CD4-positive, alpha-beta T cell treated with Interleukin-17A for 1 hour (primary cell): ENCODE measurements around the gene CARMIL3.
"Not testable (repeated sequence)": the region's sequence is repeated elsewhere in the genome, so short reads cannot be mapped to it uniquely, and the experiment has no call there.

Experiments used
- DNase-seq: peaks from one replicate; pipeline ENCODE4 v3.0.0-alpha.2; 2020

Gene CARMIL3

DNA sequence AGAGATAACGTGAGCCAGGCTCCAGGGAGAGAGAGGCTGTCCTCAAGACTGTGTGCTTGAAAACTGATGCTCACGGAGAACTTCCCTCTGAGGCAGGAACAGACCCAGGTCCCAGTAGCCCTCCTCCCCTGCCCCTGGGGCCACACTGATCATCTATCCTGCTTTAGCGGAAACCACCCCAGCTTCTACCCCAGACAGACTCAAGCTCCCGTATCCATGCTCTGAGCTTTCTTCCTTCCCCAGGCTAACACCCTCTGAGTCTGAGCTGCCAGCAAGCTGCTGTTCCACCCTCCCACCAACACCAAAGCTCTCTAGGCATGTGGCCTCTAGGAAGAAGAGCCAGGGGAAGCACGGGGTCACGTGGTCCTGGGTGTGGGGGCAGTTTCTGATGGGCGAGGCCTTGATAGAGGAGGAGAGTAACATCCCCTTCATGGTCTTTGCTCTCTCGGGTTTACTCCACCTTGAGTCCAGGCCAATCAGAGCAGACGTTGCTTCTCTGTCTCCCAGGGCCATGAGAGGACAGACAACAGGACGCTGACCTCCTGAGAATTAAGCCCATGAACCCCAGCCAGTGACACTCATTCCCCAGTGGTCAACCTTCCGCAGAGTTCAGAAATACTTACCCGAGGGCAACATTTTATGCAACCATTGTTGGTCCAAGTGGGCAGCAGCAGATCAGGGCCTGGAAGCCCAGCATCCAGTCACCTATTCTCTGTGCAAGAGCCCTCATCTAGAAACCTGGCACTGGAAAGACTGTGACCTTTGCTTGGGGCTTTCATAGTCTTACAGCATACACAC lies 43.7 kb downstream of the CARMIL3 start:
- DNase-seq = peak; percentile 41

DNA sequence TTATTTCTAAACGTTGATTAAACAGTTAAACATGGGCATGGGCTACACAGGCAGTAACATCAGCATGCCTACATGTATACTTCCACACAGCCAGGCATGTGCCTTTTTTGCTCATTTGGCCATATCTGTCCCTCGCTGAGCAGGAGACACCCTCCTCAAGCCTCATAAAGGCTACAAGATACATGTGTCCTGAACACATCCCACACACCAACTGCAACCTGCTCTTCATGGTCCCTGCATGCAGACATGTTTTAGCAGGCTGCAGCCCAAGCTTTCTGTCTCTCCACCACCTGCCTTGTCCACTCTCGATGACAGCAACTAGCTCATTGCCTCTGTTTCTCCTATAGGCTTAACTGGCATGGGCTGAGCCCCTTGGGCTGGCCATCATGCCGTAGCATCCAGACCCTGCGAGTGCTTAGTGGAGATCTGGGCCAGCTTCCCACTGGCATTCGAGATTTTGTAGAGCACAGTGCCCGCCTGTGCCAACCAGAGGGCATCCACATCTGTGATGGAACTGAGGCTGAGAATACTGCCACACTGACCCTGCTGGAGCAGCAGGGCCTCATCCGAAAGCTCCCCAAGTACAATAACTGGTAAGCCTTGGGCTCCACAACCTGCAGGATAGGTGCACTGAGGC lies 44.9 kb downstream of the CARMIL3 start:
- no peak for DNase-seq

DNA sequence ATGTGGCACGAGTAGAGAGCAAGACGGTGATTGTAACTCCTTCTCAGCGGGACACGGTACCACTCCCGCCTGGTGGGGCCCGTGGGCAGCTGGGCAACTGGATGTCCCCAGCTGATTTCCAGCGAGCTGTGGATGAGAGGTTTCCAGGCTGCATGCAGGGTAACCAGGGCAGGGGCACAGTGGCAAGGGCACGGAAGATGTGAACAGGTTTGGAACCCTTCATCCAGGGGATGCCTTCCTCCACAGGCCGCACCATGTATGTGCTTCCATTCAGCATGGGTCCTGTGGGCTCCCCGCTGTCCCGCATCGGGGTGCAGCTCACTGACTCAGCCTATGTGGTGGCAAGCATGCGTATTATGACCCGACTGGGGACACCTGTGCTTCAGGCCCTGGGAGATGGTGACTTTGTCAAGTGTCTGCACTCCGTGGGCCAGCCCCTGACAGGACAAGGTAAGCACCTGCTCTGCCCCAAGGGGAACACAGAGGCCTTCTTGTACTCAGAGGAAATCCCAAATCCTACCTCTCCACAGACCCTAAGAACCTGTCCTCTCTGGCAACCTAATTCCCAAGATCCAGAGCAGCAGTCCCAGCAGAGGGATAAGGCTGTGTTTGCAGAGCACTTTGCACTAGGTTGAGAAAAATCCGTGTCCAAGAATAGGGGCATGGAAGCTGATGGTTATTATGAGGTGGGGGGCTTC lies 46.6 kb downstream of the CARMIL3 start:
- no peak for DNase-seq

GRCh38 chr14:24098927-24099813 lies 47.4 kb downstream of the CARMIL3 start:
- no peak for DNase-seq

GRCh38 chr14:24100197-24100981 lies 48.6 kb downstream of the CARMIL3 start:
- DNase-seq = no peak

DNA sequence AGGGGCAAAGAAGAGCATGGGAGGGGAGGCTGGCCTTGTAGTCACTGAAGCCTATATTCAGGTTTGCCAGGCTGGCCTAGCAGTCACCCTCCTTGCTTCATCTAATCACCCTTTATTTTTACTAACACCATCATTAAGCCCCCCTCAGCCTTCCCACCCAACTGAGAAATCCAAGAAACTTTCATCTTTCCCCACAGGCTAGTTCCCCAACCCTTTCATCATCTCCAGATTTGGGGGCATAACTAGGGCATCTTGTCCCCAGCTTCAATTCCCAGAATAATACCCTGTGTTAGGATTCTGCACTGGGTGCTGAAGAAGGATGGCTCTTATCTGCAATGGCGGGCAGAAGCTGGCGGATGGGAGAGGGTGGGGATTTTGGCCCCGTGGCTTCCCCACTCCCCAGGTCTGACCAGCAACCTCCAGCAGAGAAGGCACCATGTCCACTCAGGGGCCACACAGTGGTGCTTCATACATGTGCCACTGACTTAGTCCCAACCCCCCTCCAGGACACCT lies 49.2 kb downstream of the CARMIL3 start:
- no peak for DNase-seq

- no peak for DNase-seq
Measured at GRCh38 chr14:24102357-24103048, 50.7 kb downstream of the CARMIL3 start.

- no peak for DNase-seq
Measured at GRCh38 chr14:24103451-24103850, 51.6 kb downstream of the CARMIL3 start.

GRCh38 chr14:24105609-24106239 lies 53.9 kb downstream of the CARMIL3 start:
- DNase-seq = not testable (repeated sequence)

- DNase-seq = no peak
Measured at GRCh38 chr14:24106672-24107271, 55.0 kb downstream of the CARMIL3 start.

GRCh38 chr14:24108336-24108874 lies 56.6 kb downstream of the CARMIL3 start:
- no peak for DNase-seq

DNA sequence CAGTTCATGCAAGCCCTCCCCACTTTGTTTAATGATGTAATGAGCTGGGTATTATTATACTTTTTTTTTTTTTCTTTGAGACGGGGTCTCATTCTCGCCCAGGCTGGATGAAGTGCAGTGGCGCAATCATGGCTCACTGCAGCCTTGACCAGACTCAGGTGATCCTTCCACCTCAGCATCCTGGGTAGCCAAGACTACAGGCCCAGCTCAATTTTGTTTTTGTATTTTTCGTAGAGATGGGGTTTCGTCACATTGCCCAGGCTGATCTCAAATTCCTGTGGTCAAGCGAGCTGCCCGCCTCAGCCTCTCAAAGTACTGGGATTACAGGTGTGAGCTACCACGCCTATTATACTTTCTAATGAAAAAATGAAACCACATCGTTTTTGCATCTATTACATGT lies 58.3 kb downstream of the CARMIL3 start:
- DNase-seq = no peak

DNA sequence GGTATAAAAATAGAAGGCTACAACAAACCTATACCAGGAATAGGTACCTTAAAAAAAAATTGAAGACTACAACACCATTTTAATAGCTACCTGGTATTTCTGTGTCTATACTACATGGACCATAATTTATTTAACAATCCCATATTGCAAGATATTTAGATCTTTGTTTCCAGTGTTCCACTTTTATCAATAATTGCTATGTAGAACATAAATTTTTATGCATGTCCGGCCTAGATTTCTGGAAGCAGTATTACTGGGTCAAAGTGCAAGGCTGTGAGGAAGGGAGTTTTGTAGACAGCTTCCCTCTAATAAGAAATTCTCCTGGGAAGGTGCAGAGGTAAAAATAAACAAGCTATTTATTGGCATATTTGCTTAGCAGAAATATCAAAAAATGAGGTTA lies 58.7 kb downstream of the CARMIL3 start:
- DNase-seq = no peak

DNA sequence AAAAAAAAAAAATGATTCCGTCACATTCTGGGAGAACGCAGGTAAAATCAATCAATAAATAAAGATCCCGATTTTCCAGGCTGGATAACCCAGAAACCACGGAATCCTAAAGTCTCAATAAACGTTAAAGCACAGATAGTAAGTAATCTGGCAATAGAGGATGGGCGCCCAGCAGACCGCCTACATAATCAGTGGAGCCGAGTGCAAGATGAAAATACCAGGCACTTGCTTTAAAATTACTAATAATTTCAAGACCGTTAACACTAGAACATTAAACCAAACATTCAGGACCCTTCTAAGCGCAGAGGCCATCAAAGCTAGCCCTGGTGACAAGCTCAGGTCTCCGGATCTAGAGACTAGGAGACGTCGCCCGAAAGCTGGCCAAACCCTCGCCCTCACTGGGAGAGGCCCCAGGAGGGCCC lies 61.6 kb downstream of the CARMIL3 start:
- DNase-seq = no peak

DNA sequence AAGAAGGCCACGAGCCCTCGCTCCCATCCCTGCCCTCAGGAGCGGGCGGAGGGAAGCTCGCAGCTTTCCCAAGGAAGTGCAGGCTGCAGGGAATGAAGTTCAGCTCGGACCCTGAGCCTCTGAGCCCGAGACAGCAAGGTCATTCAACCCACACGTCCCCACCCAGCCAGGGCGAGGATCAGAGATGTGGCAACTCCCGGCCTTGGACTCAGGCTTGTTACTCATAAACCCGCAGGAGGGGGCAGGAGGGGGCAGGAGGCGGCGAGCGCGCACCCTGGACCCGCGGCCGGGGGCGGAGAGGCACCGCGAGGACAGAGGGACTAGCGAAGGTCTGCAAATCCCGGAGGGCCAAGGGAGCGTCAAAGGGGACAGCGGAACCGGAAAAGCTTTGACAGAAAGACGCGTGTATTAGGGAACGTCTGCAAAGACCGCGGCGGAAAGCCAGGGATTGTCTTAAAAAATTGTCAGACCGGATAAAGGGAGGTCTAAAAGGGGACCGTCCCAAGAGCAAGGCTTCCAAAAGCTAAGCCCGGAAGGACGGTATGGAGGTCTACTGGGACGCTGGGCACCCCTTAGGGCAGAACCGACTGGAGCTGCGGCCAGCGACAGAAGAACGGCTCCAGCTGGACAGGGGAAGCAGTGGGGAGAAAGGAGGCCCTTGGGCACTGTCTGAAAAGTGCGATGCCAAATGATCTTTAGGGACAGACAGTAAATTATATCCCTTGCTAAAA lies 62.2 kb downstream of the CARMIL3 start:
- peak; percentile 90 for DNase-seq

- peak; percentile 100 for DNase-seq
Measured at GRCh38 chr14:24114532-24115421, 63.0 kb downstream of the CARMIL3 start, which contains the start of the genes DCAF11 and NRL. TSS of gene DCAF11 (plus strand) at chr14:24114777. CDS start at chr14:24115595, 818 bp downstream. TSS of gene NRL (minus strand) at chr14:24114949. CDS start at chr14:24082848, 32,101 bp downstream.

DNA sequence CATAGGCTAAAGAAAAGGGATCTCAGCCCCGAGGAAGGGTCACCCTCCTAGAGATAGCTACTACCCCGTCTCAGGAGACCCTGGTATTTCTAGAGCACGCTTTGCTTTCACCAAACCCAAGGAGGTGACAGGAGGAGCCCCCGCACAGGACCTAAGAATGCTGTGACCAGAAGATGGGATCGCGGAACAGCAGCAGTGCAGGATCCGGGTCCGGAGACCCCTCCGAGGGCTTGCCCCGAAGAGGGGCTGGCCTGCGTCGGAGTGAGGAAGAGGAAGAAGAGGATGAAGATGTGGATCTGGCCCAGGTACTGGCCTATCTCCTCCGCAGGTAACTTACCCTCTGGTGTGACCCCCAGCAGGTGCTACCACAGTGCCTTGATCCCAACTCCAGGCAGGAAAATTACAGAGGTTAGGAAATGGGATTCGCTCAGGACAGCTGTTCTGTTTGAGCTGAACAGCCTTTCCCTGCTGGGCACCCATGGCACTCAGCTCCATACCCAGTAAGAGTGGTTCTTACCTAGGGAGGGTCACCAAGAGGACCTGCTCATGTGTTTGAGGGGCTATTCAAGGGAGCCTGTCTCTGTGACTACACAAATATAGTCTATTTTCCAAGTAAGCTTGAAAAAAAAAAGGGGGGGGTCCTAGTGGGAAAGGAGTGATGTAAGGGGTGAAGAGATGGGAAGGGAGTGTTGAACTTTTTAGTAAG lies 63.8 kb downstream of the CARMIL3 start:
- no peak for DNase-seq
